Memory B cell (primary cell): ENCODE results near the gene LIF.
"Not testable (repeated sequence)": the region's sequence is repeated elsewhere in the genome, so short reads cannot be mapped to it uniquely, and the experiment has no call there.

ENCODE experiments used
- ATAC-seq: fragments of 150-1000 bp; cut with Tn5 transposase; 2 replicates; pipeline ENCODE4 v1.10.0; 2021; ENCODE audit warnings: low read depth, mild to moderate bottlenecking, moderate library complexity
- DNase-seq, 2 donors: peaks; one replicate each; pipeline ENCODE4 v3.0.0; 2022; ENCODE audit warnings: low spot score in 2 of 2
- H3K27ac Mint-ChIP-seq: one replicate; pipeline ENCODE4 v1.8.0; 2022; ENCODE audit warnings: mild to moderate bottlenecking, moderate library complexity, mixed read lengths
- H3K27me3 Mint-ChIP-seq: one replicate; pipeline ENCODE4 v1.8.0; 2022; ENCODE audit warnings: mixed read lengths
- H3K36me3 Mint-ChIP-seq: one replicate; pipeline ENCODE4 v1.8.0; 2022; ENCODE audit warnings: mild to moderate bottlenecking, mixed read lengths
- H3K4me1 Mint-ChIP-seq: one replicate; pipeline ENCODE4 v1.8.0; 2022; ENCODE audit warnings: mixed read lengths
- H3K4me3 Mint-ChIP-seq: one replicate; pipeline ENCODE4 v1.8.0; 2022; ENCODE audit warnings: mild to moderate bottlenecking, moderate library complexity, mixed read lengths
- H3K9me3 Mint-ChIP-seq: one replicate; pipeline ENCODE4 v1.8.0; 2022; ENCODE audit warnings: mixed read lengths

The LIF gene

DNA sequence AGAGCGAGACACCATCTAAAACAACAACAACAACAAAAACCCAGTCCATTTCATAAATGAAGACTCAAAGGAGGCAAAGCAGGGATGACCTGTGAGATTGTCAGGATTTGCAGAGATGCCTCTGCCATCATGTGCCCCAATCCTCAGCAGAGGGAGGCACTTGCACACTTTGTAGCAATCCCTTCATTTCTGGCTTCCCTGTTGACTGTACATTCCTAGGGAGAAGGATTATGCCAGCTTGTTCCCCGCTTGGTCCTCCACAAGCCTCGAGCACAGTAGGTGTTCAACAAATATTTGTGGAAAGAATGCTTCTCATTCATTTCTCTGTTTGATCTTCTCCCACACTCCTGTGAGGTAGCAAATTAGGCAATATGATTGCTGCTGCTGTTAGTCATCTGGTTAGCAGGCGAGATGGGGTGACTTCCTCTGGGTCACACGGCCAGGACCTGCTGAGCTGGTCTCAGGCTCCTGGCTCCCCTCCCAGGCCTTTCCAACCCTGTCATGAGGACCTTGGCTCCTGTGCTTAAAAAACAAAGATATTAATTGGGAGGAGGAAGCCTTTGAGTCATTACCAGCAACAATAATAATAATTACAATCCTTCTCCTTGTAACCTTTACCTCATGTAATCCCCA lies 34.1 kb downstream of the LIF start:
- Mint-ChIP-seq H3K4me1 (peaks cover 7% of the 10 kb centered on the region), H3K27me3 (peaks cover 19% of the 10 kb centered on the region), H3K36me3 (no peaks in the 10 kb centered on the region), H3K4me3 (no peak overlapping the region), H3K9me3 (no peaks in the 10 kb centered on the region), H3K27ac (no peak overlapping the region)
- ATAC-seq (no peak), DNase-seq (no peak)

DNA sequence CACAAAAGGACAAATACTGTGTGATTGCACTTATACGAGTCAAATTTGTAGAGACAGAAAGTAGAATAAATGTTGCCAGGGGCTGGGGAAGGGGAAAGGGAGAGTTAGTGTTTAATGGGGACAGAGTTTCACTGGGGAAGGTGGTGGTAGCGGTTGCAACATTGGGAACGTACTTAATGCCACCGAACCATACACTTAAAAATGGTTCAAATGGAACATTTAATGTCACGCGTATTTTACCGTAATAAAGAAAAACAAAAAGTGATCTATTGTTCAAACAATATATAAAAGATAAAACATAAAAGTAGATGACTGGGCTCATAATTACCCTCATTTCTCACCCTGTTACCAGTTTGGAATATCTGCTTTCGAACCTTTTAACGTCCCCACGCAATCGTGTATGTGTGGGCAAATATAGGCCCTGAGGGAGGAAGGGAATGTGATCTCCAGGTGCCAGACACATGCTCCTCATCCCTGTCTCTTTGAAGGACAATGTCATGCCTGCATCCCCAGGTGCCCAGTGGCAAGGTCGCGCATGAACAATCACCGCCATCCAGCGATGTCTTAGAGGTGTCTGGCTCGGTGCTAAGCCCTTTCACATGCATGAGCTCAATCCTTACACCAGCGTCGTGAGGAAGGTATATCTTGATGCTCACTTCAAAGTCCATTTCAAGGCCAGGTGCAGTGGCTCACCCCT lies 35.3 kb downstream of the LIF start:
- Mint-ChIP-seq H3K36me3 (no peaks in the 10 kb centered on the region), H3K27ac (no peak overlapping the region), H3K4me1 (peaks cover 7% of the 10 kb centered on the region), H3K9me3 (no peaks in the 10 kb centered on the region), H3K27me3 (peaks cover 19% of the 10 kb centered on the region), H3K4me3 (no peak overlapping the region)
- ATAC-seq, result no peak
- no peak for DNase-seq

DNA sequence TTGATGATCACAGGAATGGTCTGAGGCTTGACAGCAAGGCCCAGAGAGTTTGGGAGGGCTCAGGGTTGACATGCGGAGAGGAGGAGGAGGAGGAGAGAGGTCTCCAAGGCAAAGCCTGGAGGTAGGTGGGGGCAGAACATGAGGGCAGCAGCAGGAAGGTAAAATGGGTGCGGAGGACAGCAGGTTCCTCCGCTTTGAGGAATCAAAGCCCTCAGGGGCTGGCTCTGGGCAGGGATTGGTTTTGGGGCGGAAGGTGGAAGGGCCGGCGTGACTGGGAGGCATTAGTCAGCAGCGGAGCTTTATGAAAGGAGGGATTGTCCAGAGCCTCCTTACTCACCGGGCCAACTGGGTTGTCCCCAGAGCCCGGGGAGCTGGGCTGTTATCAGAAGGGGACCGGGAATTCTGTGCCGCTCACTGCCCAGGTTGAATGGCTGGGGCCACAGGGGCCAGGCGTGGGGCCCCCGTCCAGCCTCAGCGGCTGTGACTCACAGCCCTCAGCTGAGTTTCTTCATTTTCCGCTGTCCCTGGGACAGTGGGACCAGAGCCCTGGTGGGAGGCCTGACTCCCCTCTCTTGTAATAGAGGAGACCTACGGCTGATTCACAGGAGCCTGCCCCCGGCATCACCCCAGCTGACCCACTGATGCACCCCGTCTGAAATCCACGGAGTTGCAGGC lies 36.2 kb downstream of the LIF start:
- no peak for ATAC-seq
- no peak overlapping the region for H3K4me3 Mint-ChIP-seq
- no peaks in the 10 kb centered on the region for H3K9me3 Mint-ChIP-seq
- H3K27ac Mint-ChIP-seq, result no peak overlapping the region
- H3K4me1 Mint-ChIP-seq, result peaks cover 7% of the 10 kb centered on the region
- H3K27me3 Mint-ChIP-seq, result peaks cover 19% of the 10 kb centered on the region
- no peaks in the 10 kb centered on the region for H3K36me3 Mint-ChIP-seq
- DNase-seq, result no peak

DNA sequence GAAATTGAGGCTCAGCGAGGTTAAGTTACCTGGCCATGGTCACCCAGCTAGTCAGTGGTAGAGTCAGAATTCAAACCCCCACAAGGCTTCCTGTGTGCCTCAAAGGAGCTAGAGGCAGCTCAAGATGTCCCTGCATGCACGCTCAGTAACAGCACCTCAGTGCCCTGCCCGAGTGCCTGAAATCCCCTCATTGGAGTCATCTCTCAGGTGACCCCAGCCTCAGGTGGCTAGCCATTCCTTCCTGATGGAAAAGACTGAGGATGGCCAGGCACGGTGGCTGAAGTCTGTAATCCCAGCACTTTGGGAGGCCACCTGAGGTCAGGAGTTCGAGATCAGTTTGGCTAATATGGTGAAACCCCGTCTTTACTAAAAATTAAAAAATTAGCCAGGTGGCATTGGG lies 36.9 kb downstream of the LIF start:
- H3K4me1 Mint-ChIP-seq, result peaks cover 4% of the 10 kb centered on the region
- H3K27me3 Mint-ChIP-seq, result peaks cover 19% of the 10 kb centered on the region
- no peaks in the 10 kb centered on the region for H3K9me3 Mint-ChIP-seq
- DNase-seq (no peak), ATAC-seq (no peak)
- no peak overlapping the region for H3K4me3 Mint-ChIP-seq
- H3K27ac Mint-ChIP-seq, result no peak overlapping the region
- no peaks in the 10 kb centered on the region for H3K36me3 Mint-ChIP-seq

DNA sequence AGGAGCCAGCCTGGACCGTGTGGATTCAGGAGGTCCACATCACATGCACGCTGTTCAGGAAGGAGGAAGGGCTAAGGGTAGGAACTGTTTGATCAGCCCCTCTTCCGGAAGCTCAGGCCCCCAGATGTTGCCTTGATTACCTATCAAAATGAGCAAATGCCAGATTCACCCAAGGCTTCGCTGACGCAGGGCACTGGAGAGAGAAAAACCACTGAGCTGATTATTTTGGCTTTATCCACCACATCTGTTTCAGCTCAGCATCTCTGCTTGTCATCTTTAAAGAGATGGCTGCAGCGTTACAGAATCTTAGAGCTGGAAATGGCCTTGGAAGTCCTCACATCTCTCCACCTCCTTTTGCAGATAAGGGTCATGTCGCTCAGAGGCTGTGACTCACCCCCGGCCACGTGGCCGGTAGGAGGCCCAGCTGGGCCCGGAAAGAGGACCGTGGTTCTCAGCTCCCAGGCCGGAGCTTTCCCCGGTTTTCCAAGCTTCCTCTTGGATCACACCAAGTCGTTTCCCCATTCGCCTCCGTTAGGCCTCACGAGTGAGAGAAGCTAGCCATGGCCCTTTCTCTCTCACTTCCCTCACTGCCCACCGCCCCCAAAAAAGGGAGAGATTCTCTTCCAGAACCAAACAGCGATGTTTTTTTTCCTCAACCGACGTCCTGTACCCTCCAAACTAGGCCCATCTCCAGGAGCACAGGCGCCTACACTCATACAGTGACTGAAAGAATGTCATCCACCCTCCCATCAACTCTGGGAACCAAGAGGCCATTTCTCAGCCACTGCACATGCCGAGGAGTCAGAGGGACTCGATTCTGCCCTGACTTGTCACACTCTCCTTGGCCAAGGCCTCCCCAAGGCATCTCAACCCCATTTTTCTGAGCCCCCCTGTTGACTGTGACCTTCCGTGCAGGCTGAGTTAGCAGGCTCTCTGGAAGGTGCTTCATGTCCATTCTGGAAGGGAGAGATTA lies 37.6 kb downstream of the LIF start:
- Mint-ChIP-seq H3K4me1 (peaks cover 4% of the 10 kb centered on the region), H3K27ac (no peak overlapping the region), H3K9me3 (no peaks in the 10 kb centered on the region), H3K36me3 (no peaks in the 10 kb centered on the region), H3K4me3 (no peak overlapping the region), H3K27me3 (peaks cover 17% of the 10 kb centered on the region)
- ATAC-seq (no peak), DNase-seq (no peak)

DNA sequence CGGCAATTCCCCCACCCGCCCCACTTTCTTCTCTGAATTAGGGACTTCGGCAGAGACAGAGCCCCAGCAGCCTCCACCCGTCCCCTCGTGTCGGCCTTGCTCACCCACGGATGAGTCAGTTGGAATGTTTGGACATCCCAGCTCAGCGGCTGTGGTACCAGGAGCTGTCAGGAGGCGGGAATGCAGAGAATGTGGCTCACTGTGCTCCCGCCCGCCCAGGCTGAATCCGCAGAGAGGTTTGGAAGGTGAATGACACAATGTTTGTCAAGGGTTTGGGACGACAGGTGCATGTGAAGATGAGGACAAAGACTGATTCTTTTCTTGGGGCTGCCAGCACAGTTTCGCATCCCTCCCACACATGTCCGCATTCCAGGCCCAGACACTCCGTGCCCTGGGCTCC lies 39.6 kb downstream of the LIF start:
- peaks cover 16% of the 10 kb centered on the region for H3K27me3 Mint-ChIP-seq
- ATAC-seq (no peak), DNase-seq (no peak)
- H3K9me3 Mint-ChIP-seq, result no peaks in the 10 kb centered on the region
- H3K4me1 Mint-ChIP-seq, result no peaks in the 10 kb centered on the region
- H3K4me3 Mint-ChIP-seq, result no peak overlapping the region
- no peak overlapping the region for H3K27ac Mint-ChIP-seq
- H3K36me3 Mint-ChIP-seq, result no peaks in the 10 kb centered on the region

DNA sequence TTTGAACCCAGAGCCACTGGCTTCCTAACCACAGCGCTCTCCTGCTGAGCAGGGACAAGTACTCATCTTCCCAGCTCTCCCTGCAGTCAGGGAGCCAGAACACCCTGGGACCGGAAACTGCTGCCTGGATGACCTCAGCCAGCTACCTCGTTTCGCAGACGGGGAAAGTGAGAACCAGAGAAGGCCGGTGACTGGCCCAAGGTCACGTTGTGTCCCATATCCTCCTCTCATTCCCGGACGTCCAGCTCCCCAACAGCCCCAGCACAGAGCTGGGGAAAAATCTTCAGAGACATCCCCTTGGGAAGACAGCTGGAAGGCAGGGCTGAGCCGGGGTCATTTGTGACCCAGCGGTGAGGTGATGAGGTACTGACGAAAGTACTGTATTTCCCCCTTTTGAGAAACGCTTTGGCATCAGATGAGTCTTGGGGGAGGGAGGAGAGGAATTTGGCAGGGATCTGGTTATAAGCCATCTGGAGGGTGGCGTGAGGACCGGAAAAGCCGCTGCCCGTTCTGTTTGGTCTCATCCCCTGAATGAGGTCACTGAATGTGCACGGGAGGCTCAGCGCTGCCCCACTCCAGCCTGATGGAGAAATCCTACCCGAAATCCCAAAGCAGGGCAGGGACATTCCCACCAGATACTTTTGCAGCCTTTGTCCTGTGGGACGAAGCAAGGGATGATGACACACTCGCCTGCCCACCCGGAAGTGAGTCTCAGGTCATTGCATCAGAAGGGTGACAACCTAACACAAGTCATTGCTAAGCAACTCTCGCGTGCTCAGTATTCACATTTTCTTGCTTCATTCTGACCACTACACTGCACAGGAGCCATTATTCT lies 41.1 kb downstream of the LIF start:
- no peak overlapping the region for H3K27ac Mint-ChIP-seq
- DNase-seq (no peak), ATAC-seq (no peak)
- no peaks in the 10 kb centered on the region for H3K36me3 Mint-ChIP-seq
- peaks cover 17% of the 10 kb centered on the region for H3K27me3 Mint-ChIP-seq
- no peaks in the 10 kb centered on the region for H3K9me3 Mint-ChIP-seq
- no peaks in the 10 kb centered on the region for H3K4me1 Mint-ChIP-seq
- H3K4me3 Mint-ChIP-seq, result no peak overlapping the region

DNA sequence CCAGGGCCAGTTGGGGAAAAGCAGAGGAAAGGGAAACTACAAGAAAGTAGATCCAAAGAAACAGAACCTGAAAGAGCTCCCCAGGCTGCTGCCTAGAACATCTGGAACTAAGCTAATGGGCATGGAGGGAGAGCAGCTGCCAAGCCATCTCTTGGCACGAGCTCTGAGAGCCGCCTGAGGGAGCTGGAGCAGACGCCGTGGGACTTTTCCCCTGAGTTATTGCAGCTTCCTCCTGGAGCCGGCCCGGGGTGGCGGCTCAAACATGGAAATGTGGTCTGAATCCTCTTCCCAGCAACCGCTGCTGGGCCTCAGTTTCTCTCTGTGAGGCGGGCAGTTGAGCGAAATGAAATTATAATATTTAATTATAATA lies 41.8 kb downstream of the LIF start:
- Mint-ChIP-seq H3K9me3 (no peaks in the 10 kb centered on the region), H3K27me3 (peaks cover 13% of the 10 kb centered on the region)
- ATAC-seq, result no peak

DNA sequence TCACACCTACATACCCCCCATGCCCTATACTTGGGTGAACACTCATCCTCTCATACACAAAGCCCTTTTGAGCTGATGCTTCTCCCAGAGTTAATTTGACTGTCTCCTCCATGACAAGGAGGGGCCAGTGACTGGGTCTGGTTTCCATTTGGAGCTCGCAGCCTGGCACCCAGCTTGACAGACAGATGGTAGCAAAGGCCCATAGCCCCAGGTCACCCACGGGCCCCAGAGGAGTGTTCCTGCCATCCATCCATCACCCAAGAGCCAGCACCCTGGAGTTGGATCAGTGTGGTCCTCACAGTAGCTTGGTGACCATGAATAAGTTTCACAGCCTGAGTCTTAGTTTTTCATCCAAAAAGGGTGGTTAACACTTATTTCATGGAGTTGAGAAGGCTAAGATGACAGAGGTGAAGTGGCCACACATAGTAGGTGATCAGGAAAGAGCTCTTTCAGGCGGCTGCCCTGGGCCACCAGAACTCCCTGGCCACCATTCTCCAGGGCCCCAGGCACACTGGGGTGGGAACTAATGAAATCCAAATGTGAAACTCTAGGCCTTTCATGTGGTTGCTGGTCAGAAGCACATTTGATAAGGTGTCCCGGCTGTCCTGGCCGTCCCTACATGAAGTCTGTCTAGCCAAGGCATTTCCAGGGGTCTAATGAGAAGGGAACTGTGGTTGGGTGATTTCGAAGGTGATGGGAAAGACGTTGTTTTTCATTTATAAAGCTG lies 42.4 kb downstream of the LIF start:
- Mint-ChIP-seq H3K27ac (no peak overlapping the region), H3K4me1 (no peaks in the 10 kb centered on the region), H3K36me3 (no peaks in the 10 kb centered on the region), H3K27me3 (peaks cover 11% of the 10 kb centered on the region), H3K9me3 (no peaks in the 10 kb centered on the region), H3K4me3 (no peak overlapping the region)
- ATAC-seq (no peak), DNase-seq (no peak)

More for the DNA sequence above, 41.8 kb downstream of the LIF start:
- Mint-ChIP-seq H3K4me1 (no peaks in the 10 kb centered on the region), H3K27ac (no peak overlapping the region), H3K4me3 (no peak overlapping the region), H3K36me3 (no peaks in the 10 kb centered on the region)
- no peak for DNase-seq

DNA sequence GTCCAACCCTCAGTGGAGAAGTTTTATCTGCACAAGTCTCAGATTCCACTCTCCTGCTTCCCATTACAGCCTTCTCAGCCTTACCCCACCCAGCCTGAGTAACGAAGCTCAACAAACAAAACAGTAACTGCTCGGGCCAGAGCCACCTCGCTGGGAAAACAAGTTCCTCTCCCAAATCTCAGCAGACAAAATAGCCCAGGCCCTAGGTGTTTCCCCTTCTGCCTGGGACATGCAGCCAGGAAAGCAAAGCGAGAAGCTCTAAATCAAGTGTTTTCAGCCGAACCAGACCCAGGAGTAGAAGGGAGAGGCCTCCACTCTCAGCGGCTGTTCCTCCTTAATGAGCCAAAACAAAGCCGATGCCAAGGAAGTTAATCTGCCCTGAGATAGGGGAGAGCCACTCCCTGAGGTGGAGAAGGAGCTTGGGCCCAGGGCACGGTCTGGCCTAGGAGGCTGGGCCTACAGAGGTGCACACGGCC lies 44.0 kb downstream of the LIF start:
- Mint-ChIP-seq H3K4me3 (no peak overlapping the region), H3K36me3 (no peaks in the 10 kb centered on the region)

DNA sequence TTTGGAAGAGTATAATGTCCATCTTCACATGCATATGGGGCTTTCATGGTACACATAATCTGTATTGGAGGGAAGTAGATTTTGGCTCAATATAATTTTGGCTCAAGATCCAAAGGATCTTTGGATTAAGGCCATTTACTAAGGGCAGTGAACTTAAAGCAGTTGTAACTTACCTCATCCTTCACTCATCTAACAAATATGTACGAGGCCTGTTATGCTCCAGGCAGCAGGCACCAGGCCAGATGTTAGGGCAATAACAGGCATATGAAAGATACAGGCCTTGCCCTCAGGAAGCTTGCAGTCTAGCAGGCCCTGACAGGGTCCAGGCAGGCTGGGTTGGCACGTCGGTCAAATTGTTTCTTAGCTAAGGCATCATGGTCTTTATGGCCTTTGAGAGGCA lies 44.6 kb downstream of the LIF start:
- no peak for DNase-seq
- H3K4me1 Mint-ChIP-seq, result peaks cover 2% of the 10 kb centered on the region

More for the DNA sequence above, 44.0 kb downstream of the LIF start:
- Mint-ChIP-seq H3K4me1 (no peaks in the 10 kb centered on the region), H3K9me3 (no peaks in the 10 kb centered on the region), H3K27me3 (peaks cover 9% of the 10 kb centered on the region), H3K27ac (no peak overlapping the region)
- ATAC-seq, result no peak
- DNase-seq, result no peak

DNA sequence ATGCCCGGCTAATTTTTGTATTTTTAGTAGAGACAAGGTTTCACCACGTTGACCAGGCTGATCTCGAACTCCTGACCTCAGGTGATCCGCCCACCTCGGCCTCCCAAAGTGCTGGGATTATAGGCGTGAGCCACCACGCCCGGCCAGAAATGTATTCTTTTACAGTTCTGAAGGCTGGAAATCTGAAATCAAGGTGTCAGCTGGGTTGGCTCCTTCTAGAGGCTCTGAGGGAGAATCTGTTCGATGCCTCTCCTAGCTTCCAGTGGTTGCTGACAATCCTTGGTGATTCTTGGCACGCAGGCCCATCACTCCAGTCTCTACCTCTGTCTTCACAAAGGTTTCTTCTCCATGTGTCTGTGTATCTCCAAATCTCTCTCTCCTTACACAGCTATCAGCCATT lies 45.7 kb downstream of the LIF start:
- not testable (repeated sequence) for ATAC-seq, H3K4me3 Mint-ChIP-seq, H3K9me3 Mint-ChIP-seq, DNase-seq, H3K4me1 Mint-ChIP-seq, H3K27me3 Mint-ChIP-seq, H3K27ac Mint-ChIP-seq, H3K36me3 Mint-ChIP-seq

More for the DNA sequence above, 44.6 kb downstream of the LIF start:
- Mint-ChIP-seq H3K27me3 (peaks cover 9% of the 10 kb centered on the region), H3K36me3 (no peaks in the 10 kb centered on the region), H3K9me3 (no peaks in the 10 kb centered on the region), H3K27ac (no peak overlapping the region), H3K4me3 (no peak overlapping the region)
- ATAC-seq, result no peak
